Mononuclear cell (primary cell): ENCODE results near the gene SERPINA6. TPM values are rescaled to one million over a fixed set of nuclear protein-coding genes. Genes with fewer than 3 reads are reported as not detected.
"Not testable (repeated sequence)": the region's sequence is repeated elsewhere in the genome, so short reads cannot be mapped to it uniquely, and the experiment has no call there.

Experiments
- H3K27me3 ChIP-seq: 2 replicates; pipeline ENCODE4 v1.6.0; 2011; ENCODE audit warnings: low read length, control low read depth; ENCODE audit not compliant: insufficient read depth
- H3K4me1 ChIP-seq: 2 replicates; pipeline ENCODE4 v1.5.1; 2011; ENCODE audit warnings: mild to moderate bottlenecking, low read length, control low read depth; ENCODE audit not compliant: insufficient read depth
- H3K4me3 ChIP-seq: 2 replicates; pipeline ENCODE4 v1.5.1; 2011; ENCODE audit warnings: mild to moderate bottlenecking, low read length, moderate library complexity
- H3K9me3 ChIP-seq: 2 replicates; pipeline ENCODE4 v1.5.1; 2011; ENCODE audit warnings: low read depth, mild to moderate bottlenecking, control low read depth, low read length
- total RNA-seq: library from RNA; depleted of rRNA; stranded (reverse); fragments of >200 nt; gene quantifications from one replicate; pipeline ENCODE4 v1.2.3, GENCODE V29; 2012

Gene SERPINA6
- total RNA-seq, 1 donor = not detected

DNA sequence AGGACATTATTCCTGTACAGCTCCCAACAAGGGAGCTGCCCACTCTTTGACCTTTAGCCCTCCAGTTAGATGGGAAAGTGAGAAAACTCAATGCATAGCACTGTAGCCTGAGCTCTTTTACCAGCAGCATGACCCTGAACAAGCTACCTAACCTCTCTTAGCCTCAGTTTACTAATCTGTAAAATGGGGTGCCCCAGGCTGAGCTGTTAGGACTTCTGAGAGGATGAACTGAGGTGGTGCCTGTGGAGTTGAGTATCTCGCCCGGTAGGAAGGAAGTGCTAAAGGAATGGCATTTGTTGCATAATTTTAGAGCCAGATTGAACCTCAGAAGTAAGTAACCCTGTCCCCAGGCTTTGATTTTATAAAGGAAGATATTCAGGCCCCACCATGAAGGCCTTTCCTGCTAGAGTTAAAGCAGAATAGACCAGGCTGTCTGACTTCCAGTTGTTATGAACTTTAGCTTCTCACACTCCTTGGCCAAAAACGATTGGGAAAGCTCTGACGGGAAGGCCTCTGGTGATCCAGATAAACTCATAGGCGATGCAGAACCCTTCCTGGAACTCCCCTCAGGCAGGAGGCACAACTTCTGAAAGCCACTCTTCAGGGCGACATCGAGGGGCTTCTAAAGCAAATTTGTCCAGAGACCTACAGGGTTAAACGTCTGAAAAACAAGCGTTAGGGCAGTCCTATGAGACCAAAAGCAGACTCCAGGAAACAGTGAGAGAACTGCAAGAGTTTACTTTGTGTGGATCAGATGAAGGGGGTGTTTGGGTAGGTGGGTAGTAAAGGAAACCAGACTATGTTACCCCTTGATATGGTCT is 27.6 kb downstream of the SERPINA6 start:
- Histone ChIP-seq H3K4me3 (no peak overlapping the region), H3K9me3 (no peaks in the 10 kb centered on the region), H3K27me3 (no peaks in the 10 kb centered on the region), H3K4me1 (no peaks in the 10 kb centered on the region)

DNA sequence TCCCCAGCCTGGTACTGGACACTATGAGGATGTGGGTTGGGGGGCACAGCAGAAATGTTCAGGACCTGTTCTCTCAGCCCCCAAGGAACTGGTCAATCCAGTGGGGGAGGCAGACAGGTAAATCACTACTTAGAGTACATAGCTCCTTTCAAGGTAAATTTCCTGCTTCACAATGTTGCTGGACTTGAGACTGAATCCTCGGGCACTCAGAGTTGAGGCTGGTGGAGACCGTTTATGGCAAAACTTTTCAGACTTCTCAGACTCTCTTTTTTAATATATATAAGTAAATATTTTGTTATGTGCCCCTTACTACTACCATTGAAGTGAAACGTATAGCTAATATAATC is 29.6 kb downstream of the SERPINA6 start:
- Histone ChIP-seq H3K4me3 (no peak overlapping the region), H3K9me3 (no peaks in the 10 kb centered on the region), H3K4me1 (no peaks in the 10 kb centered on the region), H3K27me3 (no peaks in the 10 kb centered on the region)

DNA sequence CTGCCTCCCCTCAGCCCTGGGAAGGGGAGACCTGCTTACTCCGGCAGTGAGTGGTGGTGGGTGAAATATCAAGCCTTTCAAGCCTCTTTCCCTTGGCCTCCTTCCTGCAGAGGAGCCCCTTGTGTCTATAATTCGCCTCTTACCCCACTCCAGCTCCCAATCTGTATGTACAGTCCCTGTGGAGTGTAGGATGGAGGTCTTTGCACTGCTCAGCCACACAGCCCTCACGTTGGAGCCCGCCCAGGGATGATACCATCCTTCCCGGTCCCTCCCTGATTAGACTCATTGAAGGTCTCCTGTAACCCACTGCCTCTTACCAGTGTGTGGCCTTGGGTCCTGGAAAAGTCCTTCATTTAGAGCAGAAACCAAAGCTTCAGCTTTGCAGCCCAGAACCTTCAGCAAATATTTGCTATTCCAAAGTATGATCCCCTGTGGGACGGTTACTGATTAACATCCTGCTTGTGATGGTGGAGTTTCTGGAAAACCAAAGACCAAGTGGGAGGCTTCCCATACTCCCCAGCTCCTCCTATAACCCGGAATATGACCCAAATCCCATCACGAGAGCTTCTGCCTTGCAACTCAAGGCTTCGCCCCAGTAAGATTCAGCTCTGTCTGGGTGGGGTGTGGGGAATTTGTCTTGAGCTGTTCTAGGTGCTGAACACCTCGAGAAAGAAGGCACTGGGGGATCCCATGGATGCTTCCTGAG is 30.1 kb downstream of the SERPINA6 start, which contains the start of gene SERPINA10:
SERPINA10 (minus strand) TSS at position 397 of the 706 bp plus-strand sequence. CDS start 2,675 bp downstream, outside the sequence.
- Histone ChIP-seq H3K9me3 (no peaks in the 10 kb centered on the region), H3K4me3 (no peak within 1 kb of the TSS), H3K4me1 (no peaks in the 10 kb centered on the region), H3K27me3 (no peaks in the 10 kb centered on the region)

DNA sequence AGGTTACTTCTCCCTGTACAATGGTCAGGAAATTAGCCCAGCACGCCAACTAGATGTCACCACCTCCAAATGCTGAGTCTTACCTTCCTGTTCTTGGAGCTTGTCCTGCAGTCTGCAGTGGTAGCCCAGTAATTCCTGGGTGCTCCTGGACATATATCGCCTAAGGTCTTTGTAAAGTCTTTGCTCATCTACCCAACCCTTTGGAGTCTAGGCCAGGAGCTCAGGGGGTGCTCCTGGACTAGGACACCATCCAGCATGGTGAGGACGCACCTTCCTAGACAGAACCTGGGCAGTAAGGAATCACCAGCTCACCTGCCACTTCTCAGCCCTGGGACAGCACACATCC is 30.6 kb downstream of the SERPINA6 start:
- Histone ChIP-seq H3K4me3 (no peak overlapping the region), H3K4me1 (no peaks in the 10 kb centered on the region), H3K9me3 (no peaks in the 10 kb centered on the region), H3K27me3 (no peaks in the 10 kb centered on the region)

DNA sequence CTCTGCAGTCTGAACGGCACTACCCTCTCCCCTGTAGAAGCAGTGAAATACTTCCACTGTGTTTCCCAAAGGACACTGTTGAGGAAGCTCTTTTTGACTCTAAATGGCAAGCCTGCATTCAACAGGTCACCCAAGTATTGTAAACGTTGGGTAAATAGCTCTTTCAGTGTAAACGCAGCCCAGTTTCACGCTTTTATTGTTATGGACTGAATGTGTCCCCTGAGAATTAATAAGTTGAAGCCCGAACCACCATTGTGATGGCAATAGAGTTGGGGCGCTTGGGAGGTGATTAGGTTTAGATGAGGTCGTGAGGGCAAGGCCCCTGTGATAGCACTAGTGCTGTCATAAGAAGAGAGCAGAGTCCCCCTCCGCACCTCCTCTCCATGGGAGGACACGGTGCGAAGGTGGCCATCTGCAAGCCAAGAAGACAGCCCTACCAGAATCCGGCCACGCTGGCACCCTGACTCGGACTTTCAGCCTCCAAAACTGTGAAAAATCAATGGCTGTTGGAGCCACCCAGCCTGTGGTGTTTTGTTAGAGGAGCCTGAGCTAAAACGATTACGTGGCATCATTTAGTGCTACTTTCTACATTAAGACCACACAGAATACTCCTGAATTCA is 31.1 kb downstream of the SERPINA6 start:
- Histone ChIP-seq H3K27me3 (no peaks in the 10 kb centered on the region), H3K9me3 (no peaks in the 10 kb centered on the region), H3K4me1 (no peaks in the 10 kb centered on the region), H3K4me3 (no peak overlapping the region)

DNA sequence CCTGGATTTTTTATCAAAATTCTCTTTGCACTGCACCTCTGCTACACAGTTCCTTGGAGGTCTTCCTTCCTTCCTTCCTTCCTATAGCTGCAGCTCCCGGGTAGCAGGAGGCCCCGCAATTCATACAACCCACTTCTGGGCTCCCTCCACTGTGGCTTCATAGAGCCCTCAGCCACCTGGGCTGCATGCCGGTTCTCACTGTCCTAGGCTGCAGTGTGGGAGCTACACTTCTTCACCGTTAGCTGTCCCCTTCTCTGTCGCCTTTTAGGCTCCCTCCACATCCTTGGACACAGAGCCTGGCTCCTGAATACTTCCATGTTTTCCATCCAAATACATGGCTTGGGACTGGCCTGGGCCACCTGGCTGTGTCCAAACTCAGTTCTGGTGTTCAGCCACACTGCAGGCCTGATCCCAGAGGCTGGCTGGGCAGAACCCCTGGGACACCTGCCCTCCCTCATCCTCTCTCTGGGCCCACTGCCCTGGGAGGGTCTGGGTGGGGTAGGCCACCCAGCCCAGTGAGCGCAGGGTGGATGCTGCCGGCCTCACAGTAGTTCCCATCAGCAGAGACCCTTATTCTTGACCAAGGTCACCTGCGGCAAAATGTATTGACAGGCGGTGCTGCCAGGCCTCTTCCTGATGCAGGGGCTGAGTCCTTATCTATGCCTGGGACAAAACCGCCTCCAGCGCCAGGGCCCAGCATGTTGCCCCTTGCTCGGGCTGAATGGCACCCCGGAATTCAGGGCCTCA is 31.8 kb downstream of the SERPINA6 start:
- no peaks in the 10 kb centered on the region for H3K9me3 ChIP-seq
- no peaks in the 10 kb centered on the region for H3K27me3 ChIP-seq
- no peak overlapping the region for H3K4me3 ChIP-seq
- H3K4me1 ChIP-seq = no peaks in the 10 kb centered on the region

DNA sequence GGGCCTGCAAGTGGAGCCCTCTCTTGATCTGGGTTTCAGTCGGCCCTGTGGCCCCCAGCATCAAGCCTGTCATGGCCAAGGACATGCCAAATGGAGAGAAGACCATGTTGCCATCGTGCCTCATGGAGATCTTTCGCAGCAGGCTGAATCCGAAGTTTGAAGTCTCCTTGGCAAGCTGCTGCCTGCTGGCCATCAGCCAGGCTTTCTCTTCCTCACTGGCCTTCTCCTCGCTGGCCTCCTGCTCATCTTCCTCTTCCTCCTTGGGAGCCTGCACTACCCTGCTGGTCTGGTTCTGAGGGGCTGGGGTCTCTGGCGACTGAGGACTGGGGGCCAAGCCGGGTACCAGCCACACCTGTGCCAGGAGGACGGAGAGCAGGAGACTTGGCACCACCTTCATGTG is 32.9 kb downstream of the SERPINA6 start:
- no peaks in the 10 kb centered on the region for H3K9me3 ChIP-seq
- H3K4me3 ChIP-seq = no peak overlapping the region
- H3K4me1 ChIP-seq = no peaks in the 10 kb centered on the region
- no peaks in the 10 kb centered on the region for H3K27me3 ChIP-seq

DNA sequence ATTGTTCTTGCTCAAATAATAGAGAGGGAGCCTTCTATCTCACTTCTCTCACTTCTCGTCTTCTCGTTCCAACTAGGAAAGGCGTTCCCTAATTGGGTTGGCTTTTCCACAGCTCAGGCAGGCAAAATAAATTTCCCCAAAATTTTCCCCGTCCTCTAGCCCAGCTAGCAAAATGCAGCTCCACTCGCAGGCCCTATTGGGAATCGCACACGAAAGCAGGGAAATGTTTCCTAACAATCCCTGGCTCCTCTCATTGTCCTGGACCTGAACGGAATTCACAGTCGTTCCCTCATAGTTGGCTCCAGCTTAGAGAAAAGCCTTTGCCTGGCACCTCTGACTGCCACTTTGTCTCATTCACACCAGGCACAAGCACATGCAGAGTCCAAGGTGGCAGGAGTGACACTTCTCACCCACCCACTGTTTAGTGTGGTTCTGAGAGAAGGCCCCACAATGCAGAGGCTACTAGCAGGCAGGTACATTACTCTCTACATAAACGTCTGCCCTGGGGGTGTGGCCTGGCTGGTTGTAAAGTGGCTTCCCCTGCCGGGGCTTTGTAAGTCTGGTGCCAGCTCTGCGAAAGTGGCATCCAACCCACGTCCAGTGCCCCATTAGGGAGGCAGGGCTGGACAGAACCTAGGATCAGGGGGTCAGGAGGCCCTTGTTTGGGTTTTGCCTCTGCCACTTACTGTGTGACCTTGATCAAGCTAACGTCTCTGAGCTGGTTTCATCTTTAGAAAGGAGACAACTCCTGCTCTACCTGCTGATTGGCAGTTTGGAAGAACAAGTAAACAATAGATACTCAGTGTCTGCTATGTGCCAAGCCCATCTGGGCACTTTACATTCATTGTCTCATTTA is 34.3 kb downstream of the SERPINA6 start:
- H3K27me3 ChIP-seq = no peaks in the 10 kb centered on the region
- H3K9me3 ChIP-seq = no peaks in the 10 kb centered on the region
- no peaks in the 10 kb centered on the region for H3K4me1 ChIP-seq
- H3K4me3 ChIP-seq = no peak overlapping the region

DNA sequence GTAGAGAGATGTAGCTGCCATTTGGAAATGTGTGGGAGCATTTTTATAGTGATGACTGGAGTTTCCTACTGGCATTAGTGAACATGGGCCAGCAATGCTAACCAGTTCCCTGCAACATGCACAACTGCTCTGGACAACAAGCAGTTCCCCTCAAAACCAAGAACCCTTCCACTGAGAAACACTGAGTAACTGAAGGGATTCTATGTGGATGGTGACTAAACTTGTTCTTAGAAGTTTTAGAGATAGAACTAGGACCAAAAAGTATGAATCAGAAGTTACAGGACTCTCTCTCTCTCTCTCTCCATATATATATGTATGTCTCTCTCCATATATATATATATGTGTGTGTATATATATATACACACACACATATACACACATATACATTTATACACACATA is 38.0 kb downstream of the SERPINA6 start:
- H3K4me3 ChIP-seq = no peak overlapping the region
- H3K4me1 ChIP-seq = no peaks in the 10 kb centered on the region
- H3K9me3 ChIP-seq = no peaks in the 10 kb centered on the region
- H3K27me3 ChIP-seq = no peaks in the 10 kb centered on the region

DNA sequence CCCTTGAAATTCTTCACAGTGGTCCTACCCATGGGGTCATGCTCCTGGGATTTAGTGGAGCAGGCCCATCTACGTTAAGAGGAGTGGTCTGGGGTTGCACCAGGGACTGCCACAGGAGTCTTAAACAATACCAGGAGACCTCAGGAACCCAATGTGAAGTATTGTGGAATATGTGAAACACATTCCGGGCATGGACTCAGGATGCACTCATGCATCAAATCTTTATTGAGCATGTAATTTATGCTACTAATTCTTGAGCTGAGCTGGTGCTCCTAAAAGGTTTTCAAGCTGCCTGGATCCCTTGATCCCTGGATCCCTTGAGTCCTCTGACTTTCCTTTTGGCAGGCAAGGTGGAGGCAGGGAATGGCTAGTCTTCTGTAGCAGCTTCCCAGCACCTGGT is 38.9 kb downstream of the SERPINA6 start:
- H3K4me3 ChIP-seq = no peak overlapping the region
- H3K4me1 ChIP-seq = no peaks in the 10 kb centered on the region
- H3K9me3 ChIP-seq = no peaks in the 10 kb centered on the region
- H3K27me3 ChIP-seq = no peaks in the 10 kb centered on the region

DNA sequence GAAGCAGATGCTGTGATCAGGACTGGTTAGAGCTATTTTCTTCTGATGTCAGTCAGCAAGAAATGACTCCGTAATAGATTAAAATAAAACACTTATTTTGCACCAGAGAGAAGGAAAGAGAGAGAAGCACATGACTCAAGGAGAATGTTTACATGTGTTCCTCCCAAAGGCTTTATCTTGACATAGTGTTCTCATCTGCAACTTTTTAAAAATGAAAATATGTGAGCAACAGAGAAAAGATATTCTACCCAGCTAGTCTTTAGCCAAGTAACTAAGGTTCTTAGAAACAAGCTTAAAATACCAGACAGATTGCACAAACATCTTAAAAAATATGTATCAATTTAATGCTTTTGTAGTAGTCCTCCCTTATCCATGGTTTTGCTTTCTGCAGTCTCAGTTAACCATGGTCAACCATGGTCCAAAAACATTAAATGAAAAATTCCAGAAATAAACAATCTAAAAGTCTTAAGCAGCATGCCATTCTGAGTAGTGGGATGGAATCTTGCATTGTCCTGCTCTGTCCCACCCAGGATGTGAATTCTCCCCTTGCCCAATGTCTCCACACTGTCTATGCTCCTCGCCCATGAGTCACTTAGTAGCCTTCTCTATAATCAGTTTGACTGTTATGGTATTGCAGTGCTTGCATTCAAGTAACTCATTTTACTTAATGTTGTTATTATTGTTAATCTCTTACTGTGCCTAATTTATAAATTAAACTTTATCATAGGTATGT is 40.0 kb downstream of the SERPINA6 start:
- H3K4me3 ChIP-seq = no peak overlapping the region

DNA sequence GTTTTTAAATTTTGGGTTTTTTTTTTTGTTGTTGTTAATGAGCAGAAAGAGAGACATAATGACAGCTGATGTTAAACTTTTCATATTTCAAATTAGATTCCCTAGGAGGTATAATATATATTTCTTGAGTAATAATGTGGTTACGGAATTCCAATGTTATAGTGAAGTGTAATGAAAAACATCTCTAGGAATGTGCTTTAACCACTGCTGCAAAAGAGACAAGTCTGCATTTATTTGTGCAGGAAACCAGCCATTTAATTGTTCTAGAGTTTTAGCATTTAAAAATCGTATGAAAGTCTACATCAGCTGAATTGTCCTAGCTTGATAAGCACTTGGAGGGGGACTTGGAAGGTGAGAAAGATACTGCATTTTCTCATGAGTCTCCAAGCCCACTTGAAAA is 44.4 kb downstream of the SERPINA6 start:
- Histone ChIP-seq H3K9me3 (no peaks in the 10 kb centered on the region), H3K4me1 (no peaks in the 10 kb centered on the region), H3K4me3 (no peak overlapping the region), H3K27me3 (no peaks in the 10 kb centered on the region)

More for the DNA sequence above, 40.0 kb downstream of the SERPINA6 start:
- H3K4me1 ChIP-seq = no peaks in the 10 kb centered on the region
- H3K27me3 ChIP-seq = no peaks in the 10 kb centered on the region
- H3K9me3 ChIP-seq = no peaks in the 10 kb centered on the region

DNA sequence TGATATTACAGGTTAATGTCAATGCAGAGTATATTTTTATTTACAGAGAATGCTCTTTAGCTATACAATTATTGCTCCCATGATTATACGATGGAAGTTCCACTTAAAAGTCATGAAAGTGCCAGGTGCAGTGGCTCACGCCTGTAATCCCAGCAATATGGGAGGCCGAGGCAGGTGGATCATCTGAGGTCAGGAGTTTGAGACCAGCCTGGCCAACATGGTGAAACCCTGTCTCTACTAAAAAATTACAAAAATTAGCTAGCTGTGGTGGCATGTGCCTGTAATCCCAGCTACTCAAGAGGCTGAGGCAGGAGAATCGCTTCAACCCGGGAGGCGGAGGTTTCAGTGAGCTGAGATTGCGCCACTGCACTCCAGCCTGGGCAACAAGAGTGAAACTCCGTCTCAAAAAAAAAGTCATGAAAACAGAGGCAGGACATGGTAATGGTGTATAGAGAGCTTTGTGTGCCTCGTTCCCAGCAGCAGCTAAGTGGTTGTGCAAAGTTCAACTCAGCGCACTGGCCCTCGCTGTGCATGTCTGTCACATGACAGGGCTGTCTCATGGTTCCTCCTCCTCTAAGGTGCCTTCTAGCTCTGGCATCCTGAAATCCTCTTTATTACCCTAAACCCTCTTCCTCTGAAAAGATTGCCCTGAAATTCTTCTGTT is 46.1 kb downstream of the SERPINA6 start:
- H3K4me1 ChIP-seq, H3K4me3 ChIP-seq, H3K9me3 ChIP-seq, H3K27me3 ChIP-seq: not testable (repeated sequence)
